GM10266 (cell line): Measurements from ENCODE around the gene TESK1.

ENCODE experiments used
- DNase-seq: peaks from one replicate; pipeline ENCODE4 v3.0.0; 2012; ENCODE audit errors: extremely low spot score
- TF ChIP-seq, protein P1 (sequence below): IDR thresholded peaks from 2 replicates; pipeline ENCODE4 v1.5.1; 2012; ENCODE audit warnings: mild to moderate bottlenecking, low read depth; ENCODE audit not compliant: control insufficient read depth, insufficient read depth; ENCODE audit errors: missing control alignments

TESK1 gene

DNA sequence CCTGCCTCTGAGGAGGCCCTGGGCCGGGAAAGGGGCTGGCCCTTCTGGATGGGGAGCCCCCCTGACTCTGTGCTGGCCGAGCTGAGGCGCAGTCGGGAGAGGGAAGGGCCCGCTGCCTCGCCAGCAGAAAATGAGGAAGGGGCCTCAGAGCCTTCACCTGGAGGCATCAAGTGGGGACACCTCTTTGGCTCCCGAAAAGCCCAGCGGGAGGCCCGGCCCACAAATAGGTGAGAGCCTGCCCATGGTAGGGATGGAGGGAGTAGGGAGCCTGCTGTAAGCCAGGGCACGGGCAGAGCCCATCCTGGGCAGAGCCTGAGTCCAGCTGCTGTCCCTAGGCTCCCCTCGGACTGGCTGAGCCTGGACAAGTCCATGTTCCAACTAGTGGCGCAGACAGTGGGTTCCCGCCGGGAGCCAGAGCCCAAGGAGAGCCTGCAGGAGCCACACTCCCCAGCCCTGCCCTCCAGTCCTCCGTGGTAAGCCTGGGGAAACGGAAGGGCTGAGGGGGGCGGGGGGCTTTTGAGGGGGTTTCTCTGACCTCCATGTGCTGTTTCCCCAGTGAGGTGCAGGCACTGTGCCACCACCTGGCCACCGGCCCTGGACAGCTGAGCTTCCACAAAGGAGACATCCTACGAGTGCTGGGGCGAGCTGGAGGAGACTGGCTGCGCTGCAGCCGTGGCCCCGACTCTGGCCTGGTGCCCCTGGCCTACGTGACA lies 44.3 kb upstream of the TESK1 start:
- TF ChIP-seq, protein P1, sequence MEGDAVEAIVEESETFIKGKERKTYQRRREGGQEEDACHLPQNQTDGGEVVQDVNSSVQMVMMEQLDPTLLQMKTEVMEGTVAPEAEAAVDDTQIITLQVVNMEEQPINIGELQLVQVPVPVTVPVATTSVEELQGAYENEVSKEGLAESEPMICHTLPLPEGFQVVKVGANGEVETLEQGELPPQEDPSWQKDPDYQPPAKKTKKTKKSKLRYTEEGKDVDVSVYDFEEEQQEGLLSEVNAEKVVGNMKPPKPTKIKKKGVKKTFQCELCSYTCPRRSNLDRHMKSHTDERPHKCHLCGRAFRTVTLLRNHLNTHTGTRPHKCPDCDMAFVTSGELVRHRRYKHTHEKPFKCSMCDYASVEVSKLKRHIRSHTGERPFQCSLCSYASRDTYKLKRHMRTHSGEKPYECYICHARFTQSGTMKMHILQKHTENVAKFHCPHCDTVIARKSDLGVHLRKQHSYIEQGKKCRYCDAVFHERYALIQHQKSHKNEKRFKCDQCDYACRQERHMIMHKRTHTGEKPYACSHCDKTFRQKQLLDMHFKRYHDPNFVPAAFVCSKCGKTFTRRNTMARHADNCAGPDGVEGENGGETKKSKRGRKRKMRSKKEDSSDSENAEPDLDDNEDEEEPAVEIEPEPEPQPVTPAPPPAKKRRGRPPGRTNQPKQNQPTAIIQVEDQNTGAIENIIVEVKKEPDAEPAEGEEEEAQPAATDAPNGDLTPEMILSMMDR: no peak
- DNase-seq: no peak

DNA sequence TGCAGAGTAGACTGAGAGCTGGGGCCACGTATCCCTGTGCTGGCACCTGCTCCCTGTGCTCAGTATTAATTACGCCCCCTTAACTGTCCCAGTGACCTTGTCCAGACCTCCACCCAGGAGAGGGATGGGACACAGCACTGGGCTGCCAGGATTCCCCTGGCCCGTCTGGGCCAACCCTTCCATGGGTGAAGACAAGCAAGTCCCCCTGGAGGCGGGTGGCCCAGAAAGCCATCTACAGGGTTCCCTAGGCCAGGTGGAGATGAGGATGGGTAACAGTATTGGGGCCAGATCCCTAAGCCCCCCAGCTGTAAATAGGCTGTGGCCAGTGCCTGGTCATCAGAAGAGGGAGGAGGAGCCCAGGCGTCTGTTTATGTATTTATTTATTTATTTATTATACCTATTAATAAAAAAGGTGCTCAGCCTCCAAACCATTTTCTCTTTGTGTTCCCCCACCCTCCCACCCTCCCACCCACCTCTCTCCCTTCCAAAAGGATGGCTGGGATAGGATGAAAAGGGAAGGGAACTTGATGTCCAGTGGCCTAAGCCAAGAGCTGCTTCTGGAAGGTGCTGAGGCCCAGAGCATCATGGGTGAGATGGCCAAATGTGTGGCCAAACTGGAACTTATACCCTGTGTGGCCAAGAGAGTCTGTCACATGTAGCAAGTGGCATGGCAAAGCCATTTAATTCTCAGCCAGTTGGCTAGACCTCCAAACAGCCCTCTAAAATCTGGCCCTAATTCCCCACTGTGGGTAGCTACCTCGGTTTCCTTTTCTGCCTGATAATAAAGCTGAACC lies 43.4 kb upstream of the TESK1 start:
- no peak for DNase-seq
- TF ChIP-seq, protein P1: no peak

DNA sequence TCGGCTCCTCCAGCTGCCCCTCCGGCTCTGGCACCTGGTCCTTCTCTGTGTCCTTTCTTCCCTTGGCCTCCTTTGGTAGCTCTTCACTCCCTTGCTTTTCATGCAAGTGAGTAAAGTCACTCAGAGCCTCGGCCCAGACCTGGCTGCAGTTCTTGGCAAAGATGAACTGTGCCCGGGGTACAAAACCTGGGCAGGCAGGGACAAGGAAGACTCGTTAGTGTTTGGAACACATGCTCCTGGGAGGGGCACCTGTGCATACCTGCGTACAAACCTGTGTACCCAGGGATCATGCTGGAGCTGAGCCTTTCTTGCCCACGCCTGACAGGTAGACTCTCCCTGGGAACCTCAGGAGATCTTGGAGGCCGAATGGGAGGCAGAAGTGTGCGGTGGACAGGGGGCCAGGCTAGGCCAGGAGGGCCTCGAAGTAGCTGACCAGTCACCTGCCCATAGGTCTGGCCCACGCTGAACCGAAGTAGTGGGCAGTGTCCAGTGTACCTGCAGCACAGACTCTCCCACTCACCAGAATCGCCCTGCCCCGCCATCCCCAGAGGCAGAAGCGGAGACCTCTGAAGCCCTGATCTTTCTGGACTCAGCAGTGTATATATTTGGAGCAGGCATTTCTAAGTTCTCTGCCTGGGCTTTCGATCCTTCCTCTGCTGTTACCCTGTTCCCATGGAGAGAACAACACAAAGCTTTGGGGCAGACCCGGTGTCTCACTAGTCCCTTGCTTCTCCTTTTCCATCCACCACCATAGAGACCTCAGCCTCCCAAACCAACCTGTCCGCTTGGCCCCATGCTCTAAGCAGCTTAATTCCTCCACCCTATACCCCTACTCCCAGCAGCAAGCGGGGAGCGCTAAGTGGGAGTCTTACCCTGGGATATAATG lies 41.9 kb upstream of the TESK1 start:
- TF ChIP-seq, protein P1: no peak
- no peak for DNase-seq

DNA sequence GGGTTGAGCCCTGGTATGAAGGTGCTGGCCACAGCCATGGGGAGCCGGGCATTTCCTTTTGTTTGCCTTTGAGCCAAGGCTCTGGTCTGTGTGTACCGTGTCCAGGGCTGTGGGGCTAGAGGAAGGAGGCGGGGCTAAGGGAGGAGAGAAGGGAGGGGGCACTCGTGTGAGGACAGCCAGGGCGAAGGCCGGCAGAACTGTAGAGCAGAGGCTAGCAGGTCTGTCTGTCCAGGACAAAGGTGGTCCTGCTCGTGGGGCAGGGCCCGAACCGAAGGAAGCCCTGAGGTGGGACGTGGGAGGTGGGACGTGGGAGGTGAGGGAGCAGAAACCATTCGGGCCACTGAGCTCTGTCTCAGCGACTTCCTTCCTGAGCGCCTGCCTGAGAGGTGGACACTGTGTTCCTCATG lies 41.3 kb upstream of the TESK1 start:
- no peak for DNase-seq
- TF ChIP-seq, protein P1: no peak

DNA sequence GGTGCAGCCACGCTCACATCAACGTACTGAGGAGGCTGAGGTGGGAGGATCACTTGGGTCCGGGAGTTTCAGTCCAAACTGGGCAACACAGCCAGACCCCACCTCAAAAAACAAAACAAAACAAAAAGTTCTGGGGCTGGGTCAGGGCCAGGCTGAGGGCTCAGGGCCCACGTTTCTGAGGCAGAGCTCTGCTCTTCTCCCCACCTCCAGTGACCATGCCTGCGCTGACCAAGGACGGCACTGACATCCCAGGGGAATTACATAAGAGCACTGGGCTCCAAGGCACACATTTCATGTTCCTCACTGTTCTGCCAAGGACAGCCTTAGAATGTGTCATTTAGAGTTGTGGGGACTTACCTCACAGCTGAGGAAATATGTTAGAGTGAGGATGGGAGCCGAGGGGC lies 40.4 kb upstream of the TESK1 start:
- TF ChIP-seq, protein P1: no peak
- DNase-seq: no peak

DNA sequence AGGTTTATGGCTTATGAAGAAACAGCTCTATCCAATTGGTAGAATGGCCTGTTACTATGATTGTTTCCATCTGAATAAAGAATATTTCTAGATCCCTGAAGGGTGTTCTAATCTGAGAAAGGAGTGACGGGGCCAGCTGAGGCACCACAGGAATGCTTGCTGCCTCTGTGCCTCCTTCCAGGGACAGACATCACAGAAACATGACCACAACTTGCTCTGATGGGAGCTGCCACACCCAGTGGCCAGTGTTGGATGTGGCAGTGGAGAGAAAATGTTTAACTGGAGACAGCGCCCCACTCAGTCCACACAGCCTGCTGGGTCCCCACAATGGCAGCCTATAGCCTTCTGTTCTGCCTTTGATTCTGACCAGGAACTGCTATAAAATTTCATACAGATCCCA lies 38.6 kb upstream of the TESK1 start:
- DNase-seq: no peak
- TF ChIP-seq, protein P1: no peak
